Measurements from ENCODE around the gene PCGF3.
"Not testable (repeated sequence)": the region's sequence is repeated elsewhere in the genome, so short reads cannot be mapped to it uniquely, and the experiment has no call there.

- not testable (repeated sequence) for TF ChIP-seq RFX5 (IDR thresholded peaks at IDR 0.05; ENCODE audit: low read depth, low read length); RCOR1 (conservative IDR thresholded peaks at IDR 0.05; ENCODE audit: low read depth, low read length); ZNF24 (IDR thresholded peaks at IDR 0.05); HCFC1 (IDR thresholded peaks at IDR 0.05; ENCODE audit: low read length); POLR2AphosphoS5 (IDR thresholded peaks at IDR 0.05; ENCODE audit: low read length)
Observed at GRCh38 chr4:774419-775092, 68.9 kb downstream of the PCGF3 start.

All from GM12878 (cell line).